ENCODE measurements around the gene HMOX1. TPM values are rescaled to one million over a fixed set of nuclear protein-coding genes. Genes with fewer than 3 reads are reported as not detected.
"Not testable (repeated sequence)": the region's sequence is repeated elsewhere in the genome, so short reads cannot be mapped to it uniquely, and the experiment has no call there.

Gene HMOX1
- total RNA-seq, 1 experiment from 2014 or later, result 63.1 TPM

- in situ Hi-C loops (cut with HindIII; ENCODE audit: low sequenced_read_pairs), result no loop called here
- no peak for DNase-seq (ENCODE audit: low spot score)
Observed at GRCh38 chr22:35349368-35349703, 31.6 kb upstream of the HMOX1 start.

- no peak for DNase-seq (ENCODE audit: low spot score)
- in situ Hi-C loops (cut with HindIII; ENCODE audit: low sequenced_read_pairs), result no loop called here
Observed at GRCh38 chr22:35349704-35350538, 31.0 kb upstream of the HMOX1 start.

GRCh38 chr22:35350539-35351503 is 30.1 kb upstream of the HMOX1 start:
- in situ Hi-C loops (cut with HindIII; ENCODE audit: low sequenced_read_pairs), result no loop called here

GRCh38 chr22:35352214-35353111 is 28.4 kb upstream of the HMOX1 start:
- peak; percentile 29 for DNase-seq (ENCODE audit: low spot score)
- in situ Hi-C loops (cut with HindIII; ENCODE audit: low sequenced_read_pairs), result no loop called here

More at GRCh38 chr22:35350539-35351503, 30.1 kb upstream of the HMOX1 start:
- DNase-seq (ENCODE audit: low spot score), result peak; percentile 94

- in situ Hi-C loops (cut with HindIII; ENCODE audit: low sequenced_read_pairs), result no loop called here
- DNase-seq (ENCODE audit: low spot score), result no peak
Observed at GRCh38 chr22:35353318-35353717, 27.6 kb upstream of the HMOX1 start.

- in situ Hi-C loops (cut with HindIII; ENCODE audit: low sequenced_read_pairs), result no loop called here
Observed at GRCh38 chr22:35354068-35354467, 26.8 kb upstream of the HMOX1 start.

GRCh38 chr22:35357883-35358621 is 22.8 kb upstream of the HMOX1 start:
- in situ Hi-C loops (cut with HindIII; ENCODE audit: low sequenced_read_pairs), result no loop called here
- no peak for DNase-seq (ENCODE audit: low spot score)

More at GRCh38 chr22:35354068-35354467, 26.8 kb upstream of the HMOX1 start:
- no peak for DNase-seq (ENCODE audit: low spot score)

- no peak for DNase-seq (ENCODE audit: low spot score)
- in situ Hi-C loops (cut with HindIII; ENCODE audit: low sequenced_read_pairs), result no loop called here
Observed at GRCh38 chr22:35359380-35360065, 21.4 kb upstream of the HMOX1 start.

- DNase-seq (ENCODE audit: low spot score), result no peak
- in situ Hi-C loops (cut with HindIII; ENCODE audit: low sequenced_read_pairs), result no loop called here
Observed at GRCh38 chr22:35361001-35361558, 19.8 kb upstream of the HMOX1 start.

- no peak for DNase-seq (ENCODE audit: low spot score)
- in situ Hi-C loops (cut with HindIII; ENCODE audit: low sequenced_read_pairs), result no loop called here
Observed at GRCh38 chr22:35363566-35364086, 17.3 kb upstream of the HMOX1 start.

- in situ Hi-C loops (cut with HindIII; ENCODE audit: low sequenced_read_pairs), result not testable (repeated sequence)
Observed at GRCh38 chr22:35364230-35364629, 16.7 kb upstream of the HMOX1 start.

GRCh38 chr22:35367331-35367886 is 13.5 kb upstream of the HMOX1 start:
- no peak for DNase-seq (ENCODE audit: low spot score)
- in situ Hi-C loops (cut with HindIII; ENCODE audit: low sequenced_read_pairs), result no loop called here

More at GRCh38 chr22:35364230-35364629, 16.7 kb upstream of the HMOX1 start:
- not testable (repeated sequence) for DNase-seq (ENCODE audit: low spot score)

- in situ Hi-C loops (cut with HindIII; ENCODE audit: low sequenced_read_pairs), result no loop called here
- DNase-seq (ENCODE audit: low spot score), result no peak
Observed at GRCh38 chr22:35368386-35368785, 12.5 kb upstream of the HMOX1 start.

GRCh38 chr22:35369996-35370395 is 10.9 kb upstream of the HMOX1 start:
- DNase-seq (ENCODE audit: low spot score), result no peak
- in situ Hi-C loops (cut with HindIII; ENCODE audit: low sequenced_read_pairs), result no loop called here

- in situ Hi-C loops (cut with HindIII; ENCODE audit: low sequenced_read_pairs), result no loop called here
Observed at GRCh38 chr22:35373781-35374180, 7.1 kb upstream of the HMOX1 start.

GRCh38 chr22:35375031-35375430 is 5.9 kb upstream of the HMOX1 start:
- in situ Hi-C loops (cut with HindIII; ENCODE audit: low sequenced_read_pairs), result no loop called here
- no peak for DNase-seq (ENCODE audit: low spot score)

More at GRCh38 chr22:35373781-35374180, 7.1 kb upstream of the HMOX1 start:
- no peak for DNase-seq (ENCODE audit: low spot score)

GRCh38 chr22:35375526-35375925 is 5.4 kb upstream of the HMOX1 start:
- in situ Hi-C loops (cut with HindIII; ENCODE audit: low sequenced_read_pairs), result no loop called here
- DNase-seq (ENCODE audit: low spot score), result no peak
